ENCODE measurements around the gene GCK.

GRCh38 chr7:44132039-44132438 is 57.2 kb downstream of the GCK start:
- TF ChIP-seq CTCF (IDR thresholded peaks at IDR 0.05; ENCODE audit: insufficient read depth, low read length, poor library complexity, severe bottlenecking): no peak
- no peak for TF ChIP-seq EZH2phosphoT487 (conservative IDR thresholded peaks at IDR 0.05; ENCODE audit: low read length)
